ENCODE data around the gene PAX2.
A peak's percentile ranks its signal among the peaks of the same experiment; 100 is the strongest.

The PAX2 gene

GRCh38 chr10:100740476-100741377 is 4.7 kb upstream of the PAX2 start:
- DNase-seq, result no peak

GRCh38 chr10:100741378-100742075 is 3.9 kb upstream of the PAX2 start:
- no peak for DNase-seq

- DNase-seq, result no peak
Observed at GRCh38 chr10:100742076-100742771, 3.2 kb upstream of the PAX2 start.

GRCh38 chr10:100742936-100743335 is 2.4 kb upstream of the PAX2 start:
- DNase-seq, result no peak

GRCh38 chr10:100743626-100744135 is 1.7 kb upstream of the PAX2 start:
- peak; percentile 69 for DNase-seq

GRCh38 chr10:100744136-100744986 is 1.0 kb upstream of the PAX2 start:
- DNase-seq, result peak; percentile 46

- DNase-seq, result no peak
Observed at GRCh38 chr10:100745882-100746783, 751 bp downstream of the PAX2 start.

GRCh38 chr10:100746784-100747455 is 1.5 kb downstream of the PAX2 start:
- DNase-seq, result no peak

- no peak for DNase-seq
Observed at GRCh38 chr10:100747456-100748230, 2.3 kb downstream of the PAX2 start.

GRCh38 chr10:100748231-100749058 is 3.1 kb downstream of the PAX2 start:
- no peak for DNase-seq

- DNase-seq, result no peak
Observed at GRCh38 chr10:100749059-100749308, 3.6 kb downstream of the PAX2 start.

- no peak for DNase-seq
Observed at GRCh38 chr10:100749309-100750217, 4.2 kb downstream of the PAX2 start.

- DNase-seq, result no peak
Observed at GRCh38 chr10:100750291-100751210, 5.2 kb downstream of the PAX2 start.

GRCh38 chr10:100751211-100751933 is 6.0 kb downstream of the PAX2 start:
- DNase-seq, result no peak

GRCh38 chr10:100755821-100756220 is 10.4 kb downstream of the PAX2 start:
- DNase-seq, result no peak

GRCh38 chr10:100759331-100759730 is 13.9 kb downstream of the PAX2 start:
- no peak for DNase-seq
